SU-DHL-6 (cell line): ENCODE results near the gene PPARD.

Source experiments
- CTCF ChIP-seq: fragments of 200-600 bp; sonication (generic); IDR thresholded peaks from one replicate; pipeline ENCODE4 v1.5.1; 2017; ENCODE audit warnings: antibody characterized with exemption, mild to moderate bottlenecking, low read length, moderate library complexity; ENCODE audit not compliant: insufficient read depth, poor library complexity, severe bottlenecking
- EZH2phosphoT487 ChIP-seq: fragments of 200-600 bp; sonication (generic), shearing (Covaris generic); conservative IDR thresholded peaks from 2 replicates; pipeline ENCODE4 v1.6.1; 2018; ENCODE audit warnings: mild to moderate bottlenecking, antibody characterized with exemption, low read length, moderate library complexity, mixed read lengths

- TF ChIP-seq CTCF, result peak; percentile 98
- no peak for TF ChIP-seq EZH2phosphoT487
These were observed 14.9 kb upstream of the PPARD start for GRCh38 chr6:35327349-35328027.
